ENCODE data around the gene PATE3.

PATE3 gene

DNA sequence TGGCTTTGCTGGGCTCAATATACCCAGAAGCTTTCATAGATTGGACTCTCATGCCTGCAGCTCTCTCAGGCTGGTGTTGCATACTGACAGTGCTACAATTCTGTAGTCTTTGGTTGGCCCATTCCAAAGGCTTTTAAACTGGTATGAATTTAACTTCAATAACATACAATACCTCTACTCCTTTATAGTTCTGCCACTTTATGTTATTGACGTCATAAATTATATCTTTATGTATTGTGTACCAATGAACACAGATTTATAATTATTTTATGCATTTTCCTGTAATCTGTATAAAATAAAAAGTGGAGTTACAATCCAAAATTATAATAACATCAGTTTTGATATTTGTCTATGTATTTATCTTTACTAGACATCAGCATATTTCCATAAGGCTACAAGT is 25.5 kb upstream of the PATE3 start:
- TF ChIP-seq, protein P1, sequence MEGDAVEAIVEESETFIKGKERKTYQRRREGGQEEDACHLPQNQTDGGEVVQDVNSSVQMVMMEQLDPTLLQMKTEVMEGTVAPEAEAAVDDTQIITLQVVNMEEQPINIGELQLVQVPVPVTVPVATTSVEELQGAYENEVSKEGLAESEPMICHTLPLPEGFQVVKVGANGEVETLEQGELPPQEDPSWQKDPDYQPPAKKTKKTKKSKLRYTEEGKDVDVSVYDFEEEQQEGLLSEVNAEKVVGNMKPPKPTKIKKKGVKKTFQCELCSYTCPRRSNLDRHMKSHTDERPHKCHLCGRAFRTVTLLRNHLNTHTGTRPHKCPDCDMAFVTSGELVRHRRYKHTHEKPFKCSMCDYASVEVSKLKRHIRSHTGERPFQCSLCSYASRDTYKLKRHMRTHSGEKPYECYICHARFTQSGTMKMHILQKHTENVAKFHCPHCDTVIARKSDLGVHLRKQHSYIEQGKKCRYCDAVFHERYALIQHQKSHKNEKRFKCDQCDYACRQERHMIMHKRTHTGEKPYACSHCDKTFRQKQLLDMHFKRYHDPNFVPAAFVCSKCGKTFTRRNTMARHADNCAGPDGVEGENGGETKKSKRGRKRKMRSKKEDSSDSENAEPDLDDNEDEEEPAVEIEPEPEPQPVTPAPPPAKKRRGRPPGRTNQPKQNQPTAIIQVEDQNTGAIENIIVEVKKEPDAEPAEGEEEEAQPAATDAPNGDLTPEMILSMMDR (IDR thresholded peaks at IDR 0.05), result no peak
- Mint-ChIP-seq H3K36me3 (ENCODE audit: low read depth) (no peaks in the 10 kb centered on the region), H3K27me3 (ENCODE audit: low read depth, poor library complexity) (peaks cover 6% of the 10 kb centered on the region), H3K4me1 (peaks cover 6% of the 10 kb centered on the region), H3K27ac (no peak overlapping the region), H3K9me3 (peaks cover 33% of the 10 kb centered on the region), H3K4me3 (no peak overlapping the region)
- DNase-seq, result no peak

DNA sequence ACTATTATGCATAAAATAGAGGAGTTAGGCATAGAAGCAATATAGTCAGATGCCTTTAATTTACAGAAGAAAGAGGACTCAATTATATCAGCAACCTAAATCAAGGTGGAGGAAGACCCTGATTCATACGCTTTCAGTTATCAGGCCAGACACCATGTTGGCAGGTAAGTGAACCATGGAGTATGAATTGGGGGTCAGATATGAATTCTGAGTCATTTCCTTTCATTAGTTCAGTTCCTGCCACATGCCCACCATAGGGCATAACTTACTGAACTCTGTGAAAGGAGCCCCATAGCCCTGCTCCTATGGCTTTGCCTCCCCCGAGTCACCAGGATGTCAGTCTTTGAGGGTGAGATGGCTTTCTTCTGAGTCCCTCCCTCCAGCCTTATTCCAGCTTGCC is 24.4 kb upstream of the PATE3 start:
- Mint-ChIP-seq H3K4me1 (peaks cover 16% of the 10 kb centered on the region), H3K27ac (no peak overlapping the region), H3K4me3 (no peak overlapping the region), H3K9me3 (peaks cover 23% of the 10 kb centered on the region), H3K36me3 (ENCODE audit: low read depth) (no peaks in the 10 kb centered on the region), H3K27me3 (ENCODE audit: low read depth, poor library complexity) (peaks cover 6% of the 10 kb centered on the region)
- no peak for DNase-seq
- TF ChIP-seq, protein P1 (IDR thresholded peaks at IDR 0.05), result no peak

DNA sequence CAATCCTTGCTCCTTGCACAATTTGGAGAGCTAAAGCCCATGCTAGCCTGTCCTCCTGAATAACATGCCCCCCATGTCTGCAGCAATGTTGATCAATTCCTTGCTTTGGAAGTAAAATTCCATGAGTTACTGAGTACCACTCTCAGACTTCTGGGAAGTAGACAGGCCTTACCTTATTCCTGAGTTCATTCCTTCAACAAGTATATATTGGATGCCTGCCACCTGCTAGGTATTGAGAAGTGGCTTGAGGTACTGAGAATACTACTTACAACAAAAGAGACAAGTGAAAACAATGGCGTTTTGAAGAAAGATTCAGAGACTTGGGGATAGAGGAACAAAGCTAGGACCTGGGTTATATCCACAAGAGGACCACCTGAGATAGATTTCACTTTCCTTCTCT is 21.7 kb upstream of the PATE3 start:
- Mint-ChIP-seq H3K27me3 (ENCODE audit: low read depth, poor library complexity) (no peaks in the 10 kb centered on the region), H3K27ac (no peak overlapping the region), H3K4me1 (peaks cover 22% of the 10 kb centered on the region), H3K9me3 (no peaks in the 10 kb centered on the region), H3K36me3 (ENCODE audit: low read depth) (no peaks in the 10 kb centered on the region), H3K4me3 (no peak overlapping the region)
- no peak for DNase-seq
- TF ChIP-seq, protein P1 (IDR thresholded peaks at IDR 0.05), result no peak

DNA sequence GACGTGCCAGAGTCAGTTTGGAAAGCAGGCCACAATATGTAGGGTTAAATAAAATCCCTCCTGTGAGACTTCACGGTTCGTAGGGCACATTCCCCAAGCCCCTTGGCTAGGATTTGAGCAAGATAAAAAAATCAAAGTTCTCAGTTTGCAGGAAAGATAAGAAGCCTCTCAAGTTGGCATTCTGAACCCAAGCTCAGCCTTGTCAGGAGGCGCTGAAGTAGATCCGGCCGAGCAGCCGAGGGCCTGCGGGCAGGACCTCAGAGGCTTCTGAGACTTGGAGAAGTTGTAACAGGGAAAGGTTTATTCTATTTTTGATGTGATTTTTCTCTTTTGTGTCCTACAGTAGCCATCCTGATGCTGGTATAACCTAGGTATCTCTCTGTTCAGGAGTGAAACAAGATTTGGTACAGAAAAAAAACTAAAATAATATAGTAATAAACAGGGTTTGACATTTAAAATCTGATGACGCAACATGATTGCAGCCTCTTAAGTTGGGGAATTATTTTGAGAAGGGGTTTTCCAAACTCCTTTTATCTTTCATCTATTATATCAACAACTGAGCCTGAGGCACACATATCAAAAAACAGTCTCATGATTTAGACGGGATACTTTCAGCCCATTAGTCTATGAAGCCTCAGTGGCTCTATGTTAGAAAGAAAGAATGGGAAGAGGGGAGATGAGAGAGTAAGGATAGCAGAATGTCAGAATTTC is 19.4 kb upstream of the PATE3 start:
- DNase-seq, result peak; percentile 12
- Mint-ChIP-seq H3K9me3 (no peaks in the 10 kb centered on the region), H3K36me3 (ENCODE audit: low read depth) (no peaks in the 10 kb centered on the region), H3K4me1 (peaks cover 22% of the 10 kb centered on the region), H3K4me3 (no peak overlapping the region), H3K27ac (peak overlapping the region; percentile 70), H3K27me3 (ENCODE audit: low read depth, poor library complexity) (no peaks in the 10 kb centered on the region)
- TF ChIP-seq, protein P1 (IDR thresholded peaks at IDR 0.05), result no peak

DNA sequence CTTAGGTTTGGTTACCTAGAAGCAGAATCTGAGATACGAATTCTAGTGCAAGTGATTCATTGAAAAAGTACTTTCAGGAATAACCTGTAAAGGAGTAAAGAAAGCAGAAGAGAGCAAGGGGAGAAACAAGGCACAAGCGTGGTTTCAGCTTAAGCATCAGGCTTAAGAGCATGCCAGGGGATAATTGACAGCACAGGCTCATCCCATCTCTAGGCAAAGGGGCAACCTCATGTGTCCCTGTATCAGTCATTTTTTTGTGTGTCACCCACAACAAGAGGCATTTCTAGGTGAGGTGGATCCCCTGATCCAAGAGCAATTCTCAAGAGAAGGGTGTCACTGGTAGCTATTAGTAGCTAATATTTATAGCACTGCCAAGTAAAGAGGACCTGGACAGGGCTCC is 17.3 kb upstream of the PATE3 start:
- H3K36me3 Mint-ChIP-seq (ENCODE audit: low read depth), result no peaks in the 10 kb centered on the region
- DNase-seq, result no peak
- H3K27ac Mint-ChIP-seq, result peak overlapping the region; percentile 4
- H3K4me1 Mint-ChIP-seq, result peaks cover 22% of the 10 kb centered on the region
- TF ChIP-seq, protein P1 (IDR thresholded peaks at IDR 0.05), result no peak
- no peaks in the 10 kb centered on the region for H3K27me3 Mint-ChIP-seq (ENCODE audit: low read depth, poor library complexity)
- no peak overlapping the region for H3K4me3 Mint-ChIP-seq
- no peaks in the 10 kb centered on the region for H3K9me3 Mint-ChIP-seq

DNA sequence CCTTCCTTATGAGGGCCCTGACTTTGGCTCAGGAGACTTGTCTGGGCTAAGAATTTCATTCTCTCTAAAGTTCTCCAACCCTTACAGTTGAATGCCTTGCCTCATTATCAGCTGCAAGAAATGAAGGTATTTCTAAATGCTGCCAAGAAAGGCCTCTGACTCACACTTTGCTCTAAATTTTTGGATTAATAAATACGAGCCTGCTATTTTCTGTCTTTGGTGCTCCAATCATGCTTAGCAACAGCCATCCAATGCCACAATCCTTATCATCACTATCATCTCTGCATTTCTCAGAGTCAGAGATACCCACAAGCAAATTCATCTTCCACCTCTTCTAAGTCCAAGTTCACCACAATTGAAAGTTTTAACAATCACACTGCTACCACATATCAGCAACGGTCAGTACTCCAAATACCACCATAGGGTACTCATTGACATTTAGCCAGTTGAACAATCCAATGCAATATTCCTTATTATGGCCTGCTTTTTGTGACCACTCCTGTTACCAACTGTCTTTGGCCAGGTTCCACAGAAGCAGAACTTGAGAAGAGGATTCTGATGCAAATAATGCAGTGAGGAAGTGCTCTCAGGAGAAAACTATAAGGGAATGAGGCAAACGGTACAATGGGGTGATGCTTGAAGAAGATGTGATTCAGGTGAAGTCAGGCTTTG is 15.0 kb upstream of the PATE3 start:
- Mint-ChIP-seq H3K9me3 (no peaks in the 10 kb centered on the region), H3K4me1 (peaks cover 10% of the 10 kb centered on the region), H3K27me3 (ENCODE audit: low read depth, poor library complexity) (no peaks in the 10 kb centered on the region), H3K36me3 (ENCODE audit: low read depth) (no peaks in the 10 kb centered on the region), H3K4me3 (no peak overlapping the region), H3K27ac (no peak overlapping the region)
- TF ChIP-seq, protein P1 (IDR thresholded peaks at IDR 0.05), result no peak
- no peak for DNase-seq
